SHP77 treated with DMSO at 0.1 percent for 48 hours (cell line): ENCODE results near the gene SH3BP5.

ENCODE experiments used
- DNase-seq: peaks from one replicate; lab custom pipeline; 2025; lab: John Stamatoyannopoulos, UW

The SH3BP5 gene

DNA sequence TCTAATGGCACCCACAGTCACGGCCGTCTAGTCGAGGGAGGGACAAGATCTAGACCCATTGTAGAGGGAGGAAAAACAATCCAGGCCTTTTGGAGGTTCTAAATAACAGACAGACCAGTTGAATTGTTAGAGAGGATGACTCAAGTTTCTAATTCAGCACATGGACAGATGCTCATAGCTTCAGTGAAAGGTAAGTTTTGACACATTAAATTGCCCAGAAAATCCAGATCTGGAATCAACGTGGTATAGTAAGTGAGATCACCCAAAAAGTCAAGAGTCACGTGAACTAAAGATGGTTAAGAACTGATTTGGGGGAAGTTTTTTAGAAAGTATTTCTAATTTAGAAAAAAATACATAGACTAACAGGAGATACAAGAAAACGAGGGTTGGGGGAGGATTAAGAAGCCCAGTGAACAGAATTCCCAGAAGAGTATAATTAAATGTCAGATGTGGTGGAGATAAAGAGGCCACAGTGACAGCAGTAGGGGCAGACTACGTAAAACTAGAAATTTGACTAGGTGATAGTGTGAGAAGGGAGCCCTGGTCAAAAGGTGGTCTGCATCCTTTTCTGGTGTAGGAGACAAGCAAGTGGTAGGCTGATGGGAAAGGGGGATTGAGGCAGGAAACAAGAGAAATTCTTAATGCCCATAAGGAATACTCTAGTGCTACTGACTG, 79.2 kb downstream of the SH3BP5 start:
- DNase-seq = no peak

DNA sequence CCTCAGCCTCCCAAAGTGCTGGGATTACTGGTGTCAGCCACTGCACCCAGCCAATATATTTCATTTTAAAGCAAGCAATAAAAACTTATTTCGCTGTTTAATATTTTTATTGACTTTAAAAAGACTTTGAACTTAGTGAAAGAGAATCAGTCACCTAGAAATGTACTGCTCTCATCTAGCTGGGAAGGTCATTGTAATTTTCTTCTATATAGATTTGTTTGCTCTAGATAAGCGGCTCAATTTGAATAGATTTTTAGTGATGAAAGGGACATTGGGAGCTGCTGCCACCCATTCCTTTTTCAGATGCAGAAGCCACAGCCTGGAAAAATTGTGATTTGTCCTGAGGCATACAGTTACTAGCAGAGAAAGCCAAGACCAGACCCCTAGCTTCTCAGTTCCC, 86.2 kb downstream of the SH3BP5 start:
- no peak for DNase-seq

DNA sequence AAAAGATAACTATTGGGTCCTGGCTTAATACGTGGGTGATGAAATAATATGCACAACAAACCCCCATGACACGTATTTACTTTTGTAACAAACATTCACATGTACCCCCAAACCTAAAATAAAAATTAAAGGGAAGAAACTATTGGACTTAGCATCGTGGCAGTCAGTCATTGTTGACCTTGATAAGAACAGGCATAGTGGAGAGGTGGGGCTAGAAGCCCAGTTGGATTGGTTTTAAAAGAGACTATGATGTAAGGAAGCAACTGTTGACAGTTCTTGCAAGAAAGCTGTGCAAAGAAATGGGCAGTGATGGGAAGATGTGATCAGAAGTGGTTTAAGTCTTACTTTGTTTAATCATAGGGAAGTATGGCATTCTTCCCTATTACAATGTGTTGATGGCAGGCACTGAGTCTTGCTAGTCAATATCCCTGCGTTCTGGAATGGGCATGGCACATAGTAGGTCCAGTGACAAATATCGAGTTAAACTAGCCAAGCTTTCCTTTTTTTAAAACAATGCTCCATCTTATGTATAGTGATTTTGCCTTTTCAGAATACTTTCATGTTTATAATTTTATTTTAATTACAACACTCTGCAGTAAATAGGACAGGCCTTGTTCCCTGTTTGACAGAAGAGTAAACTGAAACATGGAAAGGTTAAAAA, 88.4 kb downstream of the SH3BP5 start:
- DNase-seq = no peak

- no peak for DNase-seq
Observed at GRCh38 chr3:15241341-15241740, 91.0 kb downstream of the SH3BP5 start.

- no peak for DNase-seq
Observed at GRCh38 chr3:15229262-15229661, 103.1 kb downstream of the SH3BP5 start.

DNA sequence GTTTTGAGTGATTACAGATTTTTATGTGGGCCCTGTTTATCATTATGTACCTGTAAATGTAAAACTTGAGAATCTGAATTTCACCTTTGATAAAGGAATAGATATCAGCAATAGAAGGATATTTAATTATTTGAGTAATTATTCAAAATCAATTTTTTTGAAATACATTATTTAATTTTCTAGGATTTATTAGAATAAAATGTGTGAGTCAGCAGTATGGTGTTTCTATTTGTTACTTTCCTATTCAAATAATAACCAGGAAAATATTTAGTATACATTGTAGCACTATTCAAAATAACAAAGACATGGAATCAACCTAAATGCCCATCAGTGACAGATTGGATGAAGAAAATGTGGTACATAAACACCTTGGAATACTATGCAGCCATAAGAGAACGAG, 104.2 kb downstream of the SH3BP5 start:
- DNase-seq = no peak

DNA sequence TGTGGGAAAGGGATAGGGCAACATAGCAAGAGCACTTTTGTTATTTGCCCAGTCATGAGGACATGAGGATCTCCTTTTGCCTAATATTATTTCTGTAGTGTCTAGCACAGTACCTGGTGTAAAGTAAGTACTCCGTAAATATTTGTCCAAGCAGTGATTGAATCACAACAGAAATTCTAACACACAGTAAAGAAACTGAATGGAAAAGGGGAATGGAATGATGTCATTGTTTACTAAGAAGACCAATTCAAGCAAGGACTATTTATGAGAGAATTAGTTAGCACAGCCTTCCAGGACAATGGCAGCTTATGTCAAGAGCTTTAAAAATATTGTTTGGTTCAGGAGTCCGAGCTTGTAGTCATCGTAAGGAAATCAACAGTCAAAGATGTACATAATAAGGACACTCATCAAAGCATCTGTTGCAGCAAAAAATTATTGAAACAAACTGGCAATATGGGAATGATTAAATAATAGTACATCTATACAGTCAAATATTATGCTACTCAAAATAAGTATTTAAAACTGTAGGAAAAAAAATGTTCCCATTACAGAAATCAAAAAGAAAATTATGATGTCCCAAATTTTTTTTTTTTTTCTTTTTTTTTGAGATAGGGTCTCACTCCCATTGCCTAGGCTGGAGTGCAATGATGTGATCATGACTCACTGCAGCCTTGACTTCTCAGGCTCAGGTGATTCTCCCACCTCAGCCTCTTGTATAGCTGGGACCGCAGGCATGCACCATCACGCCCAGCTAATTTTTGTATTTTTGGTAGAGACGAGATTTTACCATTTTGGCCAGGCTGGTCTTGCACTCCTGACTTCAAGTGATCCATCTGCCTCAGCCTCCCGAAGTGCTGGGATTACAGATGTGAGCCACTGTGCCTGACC, 108.5 kb downstream of the SH3BP5 start:
- DNase-seq = peak; percentile 27

DNA sequence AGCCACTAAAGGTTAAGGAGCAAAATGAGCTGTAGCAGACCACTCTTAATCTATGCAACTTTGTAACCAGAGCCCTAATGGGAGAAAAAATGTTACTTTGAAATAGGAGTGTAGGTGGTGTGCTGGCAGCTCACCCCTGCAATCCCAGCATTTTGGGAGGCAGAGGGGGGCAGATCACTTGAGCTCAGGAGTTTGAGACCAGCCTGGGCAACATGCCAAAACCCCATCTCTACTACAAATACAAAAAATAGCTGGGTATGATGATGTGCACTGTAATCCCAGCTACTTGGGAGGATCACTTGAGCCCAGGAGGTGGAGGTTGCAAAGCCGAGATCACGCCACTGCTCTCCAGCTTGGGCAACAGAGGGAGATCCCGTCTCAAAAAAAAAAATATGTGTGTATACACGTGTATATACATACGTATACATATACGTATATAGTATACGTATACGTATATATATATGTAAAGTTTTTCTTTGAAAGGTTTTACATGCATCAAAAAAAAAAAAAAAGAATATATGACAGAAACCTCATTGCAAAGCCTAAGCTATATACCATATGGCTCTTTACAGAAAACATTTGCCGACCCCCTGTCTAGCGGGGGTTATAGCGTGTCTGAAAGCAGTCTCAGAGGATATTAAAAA, 110.7 kb downstream of the SH3BP5 start:
- no peak for DNase-seq

GRCh38 chr3:15220661-15221060, 111.7 kb downstream of the SH3BP5 start:
- DNase-seq = no peak

- no peak for DNase-seq
Observed at GRCh38 chr3:15220056-15220455, 112.3 kb downstream of the SH3BP5 start.

GRCh38 chr3:15218689-15219088, 113.7 kb downstream of the SH3BP5 start:
- DNase-seq = no peak

- no peak for DNase-seq
Observed at GRCh38 chr3:15217841-15218267, 114.5 kb downstream of the SH3BP5 start.

DNA sequence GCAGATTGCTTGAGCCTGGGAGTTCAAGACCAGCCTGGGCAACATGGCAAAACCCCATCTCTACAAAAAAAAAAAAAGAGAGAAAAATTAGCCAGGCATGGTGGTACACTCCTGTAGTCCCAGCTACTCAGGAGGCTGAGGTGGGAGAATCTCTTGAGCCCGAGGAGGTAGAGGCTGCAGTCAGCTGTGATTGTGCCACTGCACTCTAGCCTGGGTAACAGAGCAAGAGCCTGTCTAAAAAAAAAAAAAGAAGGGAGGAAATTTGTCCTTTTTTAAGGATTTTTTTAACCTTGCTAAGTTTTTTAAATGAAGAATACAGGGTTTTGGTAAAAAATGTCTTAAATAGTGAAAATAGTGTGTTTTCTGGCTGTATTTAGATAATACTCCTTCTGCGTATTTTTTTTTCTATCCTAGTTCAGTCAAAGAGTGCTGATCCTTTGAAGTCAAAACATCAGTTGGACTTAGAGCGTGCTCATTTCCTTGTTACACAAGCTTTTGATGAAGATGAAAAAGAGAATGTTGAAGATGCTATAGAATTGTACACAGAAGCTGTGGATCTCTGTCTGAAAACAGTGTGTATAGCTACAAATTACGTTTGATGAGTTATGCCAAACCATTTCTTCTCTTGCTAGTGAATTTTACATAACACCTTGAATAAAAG, 115.2 kb downstream of the SH3BP5 start:
- DNase-seq = no peak

DNA sequence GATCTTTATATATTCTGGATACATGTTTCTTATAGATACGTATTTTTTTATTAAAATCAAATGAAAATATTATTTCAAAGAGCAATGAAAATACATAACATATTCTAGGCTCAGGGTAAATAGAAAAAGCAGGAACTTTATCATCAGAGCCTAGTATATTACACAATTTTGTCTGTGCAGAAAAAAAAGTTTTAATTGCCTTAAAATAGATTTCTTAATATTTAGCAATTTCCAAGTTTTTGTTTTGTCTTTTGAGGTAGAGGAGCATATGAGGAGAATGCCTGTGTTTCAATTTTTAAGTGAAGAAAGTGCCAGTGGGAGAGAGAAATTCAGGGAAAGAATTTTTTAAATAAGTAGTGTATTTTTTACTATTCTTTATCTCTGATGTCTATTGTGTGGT, 115.9 kb downstream of the SH3BP5 start:
- DNase-seq = no peak

DNA sequence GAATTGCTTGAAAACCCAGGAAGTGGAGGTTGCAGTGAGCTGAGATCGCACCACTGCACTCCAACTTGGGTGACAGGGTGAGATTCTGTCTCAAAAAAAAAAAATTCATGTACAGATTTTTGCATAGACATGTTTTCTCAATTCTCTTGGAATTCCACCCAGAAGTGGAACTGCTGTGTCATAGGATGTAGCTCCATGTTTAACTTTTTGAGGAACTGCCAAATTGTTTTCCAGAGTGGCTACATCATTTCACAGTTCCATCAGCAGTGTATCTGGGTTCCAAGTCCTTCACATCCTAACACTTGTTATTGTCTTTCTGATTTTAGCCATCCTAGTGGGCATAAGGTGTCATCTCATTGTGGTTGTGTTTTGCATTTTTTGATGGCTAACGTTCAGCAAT, 116.4 kb downstream of the SH3BP5 start:
- DNase-seq = no peak

DNA sequence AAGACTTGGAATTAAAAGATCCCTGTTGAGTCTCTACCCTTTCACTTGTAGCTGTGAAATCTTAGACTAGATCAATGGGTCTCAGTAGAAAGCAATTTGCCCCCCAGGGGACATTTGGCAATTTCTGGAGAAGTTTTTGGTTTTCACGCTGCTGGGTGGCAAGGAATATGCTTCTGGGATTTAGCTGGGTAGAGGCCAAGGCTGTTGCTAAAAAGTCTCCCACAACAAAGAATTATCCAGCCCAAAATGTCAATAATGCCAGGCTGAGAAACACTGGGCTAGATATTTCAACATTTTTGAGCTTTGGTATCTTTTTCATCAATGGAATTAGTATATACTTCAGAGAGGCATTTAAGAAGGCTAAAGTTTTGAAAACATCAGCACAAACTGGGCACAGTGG, 117.6 kb downstream of the SH3BP5 start:
- DNase-seq = no peak

DNA sequence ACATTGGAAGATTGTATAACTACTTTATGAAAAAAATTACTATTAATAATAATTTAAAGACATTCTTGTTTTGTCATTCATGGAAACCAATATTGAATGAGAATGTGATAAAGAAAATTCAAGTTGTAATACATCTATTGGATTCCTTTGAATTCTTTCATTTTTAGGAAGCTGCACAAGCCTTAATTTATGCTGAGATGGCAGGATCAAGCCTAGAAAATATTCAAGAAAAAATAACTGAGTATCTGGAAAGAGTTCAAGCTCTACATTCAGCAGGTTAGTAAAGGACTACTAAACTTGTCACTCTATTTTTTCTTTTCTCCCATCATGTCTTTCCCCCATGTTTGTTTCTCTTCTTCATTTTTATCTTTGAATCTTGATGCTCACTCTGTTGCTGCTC, 120.4 kb downstream of the SH3BP5 start:
- DNase-seq = no peak

- no peak for DNase-seq
Observed at GRCh38 chr3:15207836-15208504, 124.4 kb downstream of the SH3BP5 start.

DNA sequence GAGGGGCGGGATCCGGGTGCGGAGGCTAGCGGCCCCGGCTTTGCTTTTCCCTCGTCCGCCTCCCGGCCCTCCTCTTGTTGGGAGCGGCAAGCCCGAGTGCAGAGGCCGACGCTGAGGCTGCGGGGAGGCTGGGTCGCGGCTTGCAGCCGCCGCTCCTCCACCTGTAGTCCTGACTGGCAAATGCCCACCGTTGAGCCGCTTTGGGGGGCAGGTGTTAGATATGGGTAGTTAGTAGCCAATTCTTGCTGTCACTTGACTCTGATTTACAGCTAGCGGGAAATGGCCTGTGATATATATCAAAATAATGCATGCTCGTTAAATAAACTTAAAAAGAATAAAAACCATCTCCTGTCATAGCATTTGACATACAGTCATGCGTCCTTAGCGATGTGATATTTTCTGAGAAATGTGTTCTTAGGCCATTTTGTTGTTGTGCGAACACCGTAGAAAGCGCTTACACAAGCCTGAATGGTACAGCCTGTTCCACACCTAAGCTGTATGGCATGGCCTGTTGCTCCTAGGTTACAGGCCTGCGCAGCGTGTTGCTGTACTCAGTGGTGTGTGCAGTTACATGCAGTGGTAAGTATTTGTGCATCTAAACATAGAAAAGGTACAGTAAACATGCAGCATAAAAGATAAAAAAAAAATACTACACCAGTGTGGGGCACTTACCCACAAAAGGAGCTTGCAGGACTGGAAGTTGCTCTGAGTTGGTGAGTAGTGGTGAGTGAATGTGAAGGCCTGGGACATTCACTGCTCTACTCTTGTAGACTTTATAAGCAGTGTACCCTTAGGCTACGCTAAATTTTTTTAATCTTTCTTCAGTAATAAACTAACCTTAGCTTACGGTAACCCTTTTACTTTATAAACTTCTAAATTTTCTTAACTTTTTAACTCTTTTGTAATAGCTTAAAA, 125.5 kb downstream of the SH3BP5 start:
- no peak for DNase-seq

- no peak for DNase-seq
Observed at GRCh38 chr3:15205934-15206661, 126.3 kb downstream of the SH3BP5 start, which contains the start of gene CAPN7. Gene CAPN7 (plus strand): TSS chr3:15206246. CDS start chr3:15206496, 250 bp downstream.
